ENCODE results near the gene RAC3.

RAC3 gene

DNA sequence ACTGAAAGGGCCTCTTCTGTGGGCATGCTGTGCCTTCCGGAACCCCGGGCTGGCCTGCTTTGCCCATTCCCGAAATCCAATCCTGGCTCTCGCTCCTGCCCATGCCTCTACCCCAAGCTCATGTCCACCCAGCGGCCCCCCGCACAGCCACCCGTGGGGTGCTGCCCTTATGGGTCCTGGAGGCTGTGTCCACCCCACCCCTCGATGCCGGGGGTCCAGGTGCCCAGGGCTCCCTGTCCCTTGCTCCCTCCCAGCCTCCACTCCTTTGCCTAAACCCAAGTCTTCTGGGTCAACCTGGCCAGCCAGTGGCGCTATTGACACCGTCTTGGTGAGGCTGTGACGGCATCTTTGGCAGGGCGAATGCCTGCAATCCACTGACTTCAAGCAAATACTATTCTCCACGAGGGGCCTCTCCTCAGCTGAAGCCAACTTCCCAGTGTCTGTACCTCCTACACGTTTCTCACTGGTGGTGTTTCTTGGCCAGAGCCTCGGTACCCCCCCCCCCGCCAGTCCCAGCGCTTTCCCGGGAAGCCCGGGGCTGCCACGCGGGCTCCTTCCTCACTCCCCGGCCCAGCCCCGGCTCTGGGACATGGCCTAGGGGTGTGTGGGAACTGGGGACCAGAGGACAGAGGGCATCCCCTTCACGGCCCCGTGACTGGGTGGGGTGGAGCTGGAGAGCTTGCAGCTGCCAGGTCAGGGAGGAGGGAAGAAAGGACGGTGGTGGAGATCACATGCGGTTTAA, 46.3 kb downstream of the RAC3 start:
- Histone ChIP-seq H3K36me3 (ENCODE audit: control insufficient read depth, insufficient read depth, low read length) (peaks cover 7% of the 10 kb centered on the region), H3K4me1 (ENCODE audit: control insufficient read depth, insufficient read depth, low read length) (no peaks in the 10 kb centered on the region), H3K27ac (ENCODE audit: low read depth, low read length) (no peak overlapping the region), H3K27me3 (ENCODE audit: control insufficient read depth, insufficient read depth, low read length) (no peaks in the 10 kb centered on the region), H3K9ac (ENCODE audit: low read length) (no peak overlapping the region), H3K4me3 (ENCODE audit: low read length) (no peak overlapping the region)

DNA sequence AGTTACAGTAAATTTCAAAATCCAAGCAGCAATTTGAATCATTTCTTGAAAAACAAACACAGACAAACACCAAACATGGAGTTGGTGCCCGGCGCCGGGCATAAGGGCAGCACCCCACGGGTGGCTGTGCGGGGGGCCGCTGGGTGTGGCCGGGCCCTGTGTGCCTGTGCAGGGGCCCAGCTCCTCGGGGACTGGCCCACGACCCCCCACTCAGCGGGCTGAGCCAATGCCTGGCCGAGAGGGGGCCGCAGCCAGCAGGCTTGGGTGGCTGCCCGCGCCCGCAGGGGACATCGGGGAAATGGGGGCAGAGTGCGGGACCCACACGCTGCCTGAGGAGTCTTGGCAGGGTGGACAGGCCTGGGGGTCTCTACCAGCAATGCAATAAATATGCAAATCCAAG, 47.0 kb downstream of the RAC3 start:
- Histone ChIP-seq H3K36me3 (ENCODE audit: control insufficient read depth, insufficient read depth, low read length) (peaks cover 7% of the 10 kb centered on the region), H3K4me1 (ENCODE audit: control insufficient read depth, insufficient read depth, low read length) (no peaks in the 10 kb centered on the region), H3K27ac (ENCODE audit: low read depth, low read length) (no peak overlapping the region), H3K9ac (ENCODE audit: low read length) (no peak overlapping the region), H3K27me3 (ENCODE audit: control insufficient read depth, insufficient read depth, low read length) (no peaks in the 10 kb centered on the region), H3K4me3 (ENCODE audit: low read length) (no peak overlapping the region)

DNA sequence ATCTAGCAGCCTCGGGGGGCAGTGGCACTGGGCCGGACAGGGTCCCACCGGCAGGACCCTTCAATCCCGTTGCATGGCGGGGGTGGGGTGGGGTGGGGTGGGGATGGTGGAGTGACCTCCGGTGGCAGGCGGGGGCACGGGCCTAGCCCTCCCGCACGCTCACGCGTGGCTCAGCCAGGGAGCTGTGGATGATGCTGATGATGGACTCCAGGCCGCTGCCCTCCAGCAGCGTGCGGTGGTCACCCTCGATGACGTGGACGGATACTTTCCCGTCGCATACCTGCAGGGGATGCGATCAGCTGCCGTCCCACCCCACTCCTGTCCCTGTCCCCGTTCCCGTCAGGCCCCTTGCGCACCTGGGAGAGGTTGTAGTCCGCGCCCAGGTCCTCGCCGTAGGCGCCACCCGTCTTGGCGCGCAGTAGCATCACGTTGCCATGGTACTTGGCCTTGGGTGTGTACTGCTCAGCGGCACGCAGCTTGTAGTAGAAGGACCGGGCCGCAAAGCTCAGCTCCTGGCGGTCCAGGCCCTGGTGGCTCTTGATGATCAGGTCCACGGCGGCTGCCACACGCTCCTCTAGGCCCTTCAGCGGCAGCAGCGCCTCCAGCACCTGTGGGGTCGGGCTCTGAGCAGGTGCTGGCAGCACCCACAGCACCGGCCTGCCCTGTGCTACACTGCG, 47.7 kb downstream of the RAC3 start:
- peaks cover 10% of the 10 kb centered on the region for H3K36me3 ChIP-seq (ENCODE audit: control insufficient read depth, insufficient read depth, low read length)
- H3K9ac ChIP-seq (ENCODE audit: low read length), result no peak overlapping the region
- H3K4me3 ChIP-seq (ENCODE audit: low read length), result no peak overlapping the region
- H3K27ac ChIP-seq (ENCODE audit: low read depth, low read length), result no peak overlapping the region
- H3K4me1 ChIP-seq (ENCODE audit: control insufficient read depth, insufficient read depth, low read length), result no peaks in the 10 kb centered on the region
- no peaks in the 10 kb centered on the region for H3K27me3 ChIP-seq (ENCODE audit: control insufficient read depth, insufficient read depth, low read length)

- no peak overlapping the region for H3K4me3 ChIP-seq (ENCODE audit: low read length)
- peaks cover 14% of the 10 kb centered on the region for H3K36me3 ChIP-seq (ENCODE audit: control insufficient read depth, insufficient read depth, low read length)
- H3K9ac ChIP-seq (ENCODE audit: low read length), result no peak overlapping the region
- H3K27me3 ChIP-seq (ENCODE audit: control insufficient read depth, insufficient read depth, low read length), result no peaks in the 10 kb centered on the region
- no peaks in the 10 kb centered on the region for H3K4me1 ChIP-seq (ENCODE audit: control insufficient read depth, insufficient read depth, low read length)
- no peak overlapping the region for H3K27ac ChIP-seq (ENCODE audit: low read depth, low read length)
Measured at GRCh38 chr17:82080048-82080788, 48.7 kb downstream of the RAC3 start.

- H3K36me3 ChIP-seq (ENCODE audit: control insufficient read depth, insufficient read depth, low read length), result peaks cover 15% of the 10 kb centered on the region
- H3K27me3 ChIP-seq (ENCODE audit: control insufficient read depth, insufficient read depth, low read length), result no peaks in the 10 kb centered on the region
Measured at GRCh38 chr17:82080789-82081464, 49.4 kb downstream of the RAC3 start.

DNA sequence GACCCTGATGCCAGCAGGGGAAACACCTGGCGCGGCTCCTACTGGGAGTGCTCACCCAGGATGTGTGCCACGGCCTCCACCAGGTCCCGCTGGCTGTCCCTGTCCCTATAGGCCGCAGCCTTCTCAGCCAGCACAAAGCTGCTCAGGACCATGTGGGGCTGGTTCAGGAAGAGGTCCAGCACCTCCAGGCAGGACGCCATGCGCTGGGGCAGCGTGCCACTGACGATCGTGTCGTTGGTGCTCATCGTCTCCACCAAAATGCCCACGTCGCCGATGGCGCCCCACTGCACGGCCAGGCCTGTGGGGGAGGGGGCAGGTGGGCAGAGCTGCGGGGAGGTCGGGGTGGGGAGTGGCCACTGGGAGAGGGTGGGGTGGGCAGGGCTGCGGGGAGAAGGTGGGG, 50.1 kb downstream of the RAC3 start:
- H3K27me3 ChIP-seq (ENCODE audit: control insufficient read depth, insufficient read depth, low read length), result no peaks in the 10 kb centered on the region
- H3K36me3 ChIP-seq (ENCODE audit: control insufficient read depth, insufficient read depth, low read length), result peaks cover 15% of the 10 kb centered on the region
- H3K9ac ChIP-seq (ENCODE audit: low read length), result no peak overlapping the region
- no peaks in the 10 kb centered on the region for H3K4me1 ChIP-seq (ENCODE audit: control insufficient read depth, insufficient read depth, low read length)
- H3K27ac ChIP-seq (ENCODE audit: low read depth, low read length), result no peak overlapping the region
- H3K4me3 ChIP-seq (ENCODE audit: low read length), result no peak overlapping the region

More at GRCh38 chr17:82080789-82081464, 49.4 kb downstream of the RAC3 start:
- Histone ChIP-seq H3K4me3 (ENCODE audit: low read length) (no peak overlapping the region), H3K27ac (ENCODE audit: low read depth, low read length) (no peak overlapping the region), H3K4me1 (ENCODE audit: control insufficient read depth, insufficient read depth, low read length) (no peaks in the 10 kb centered on the region), H3K9ac (ENCODE audit: low read length) (no peak overlapping the region)

- Histone ChIP-seq H3K36me3 (ENCODE audit: control insufficient read depth, insufficient read depth, low read length) (peaks cover 15% of the 10 kb centered on the region), H3K27ac (ENCODE audit: low read depth, low read length) (no peak overlapping the region), H3K4me1 (ENCODE audit: control insufficient read depth, insufficient read depth, low read length) (no peaks in the 10 kb centered on the region), H3K9ac (ENCODE audit: low read length) (no peak overlapping the region), H3K4me3 (ENCODE audit: low read length) (no peak overlapping the region), H3K27me3 (ENCODE audit: control insufficient read depth, insufficient read depth, low read length) (no peaks in the 10 kb centered on the region)
Measured at GRCh38 chr17:82081966-82082365, 50.5 kb downstream of the RAC3 start.

GRCh38 chr17:82082456-82082855, 51.0 kb downstream of the RAC3 start:
- H3K36me3 ChIP-seq (ENCODE audit: control insufficient read depth, insufficient read depth, low read length), result peaks cover 18% of the 10 kb centered on the region

DNA sequence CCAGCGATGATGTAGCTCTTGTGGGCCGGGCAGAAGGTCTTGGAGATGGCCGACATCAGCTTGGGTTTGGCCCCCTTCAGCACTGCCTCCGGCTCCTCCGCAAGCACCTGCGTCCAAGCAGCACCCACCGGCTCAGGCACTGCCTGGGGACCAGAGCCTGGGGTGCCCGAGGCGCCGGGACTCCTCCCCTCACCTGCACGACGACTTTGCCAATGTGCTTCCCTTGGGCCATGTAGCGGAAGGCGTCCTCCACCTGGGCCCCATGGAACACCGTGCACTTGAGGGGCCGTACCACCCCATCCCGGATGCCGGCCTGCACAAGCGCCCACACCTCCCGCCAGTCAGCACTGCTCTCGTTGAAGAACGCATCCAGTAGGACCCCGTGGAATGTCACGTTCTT, 51.5 kb downstream of the RAC3 start:
- no peaks in the 10 kb centered on the region for H3K27me3 ChIP-seq (ENCODE audit: control insufficient read depth, insufficient read depth, low read length)
- H3K4me1 ChIP-seq (ENCODE audit: control insufficient read depth, insufficient read depth, low read length), result no peaks in the 10 kb centered on the region
- no peak overlapping the region for H3K9ac ChIP-seq (ENCODE audit: low read length)
- H3K27ac ChIP-seq (ENCODE audit: low read depth, low read length), result no peak overlapping the region
- H3K36me3 ChIP-seq (ENCODE audit: control insufficient read depth, insufficient read depth, low read length), result peaks cover 19% of the 10 kb centered on the region
- H3K4me3 ChIP-seq (ENCODE audit: low read length), result no peak overlapping the region

More at GRCh38 chr17:82082456-82082855, 51.0 kb downstream of the RAC3 start:
- Histone ChIP-seq H3K9ac (ENCODE audit: low read length) (no peak overlapping the region), H3K4me1 (ENCODE audit: control insufficient read depth, insufficient read depth, low read length) (no peaks in the 10 kb centered on the region), H3K4me3 (ENCODE audit: low read length) (no peak overlapping the region), H3K27me3 (ENCODE audit: control insufficient read depth, insufficient read depth, low read length) (no peaks in the 10 kb centered on the region), H3K27ac (ENCODE audit: low read depth, low read length) (no peak overlapping the region)

Data from rectal smooth muscle tissue (tissue), 1 donor.